ENCODE data around the gene RBP3. TPM values are rescaled to one million over a fixed set of nuclear protein-coding genes. Genes with fewer than 3 reads are reported as not detected.
A peak's percentile ranks its signal among the peaks of the same experiment; 100 is the strongest.

RBP3 gene
- total and polyA plus RNA-seq, 4 donors: not detected

- Histone ChIP-seq H3K4me1 (ENCODE audit: control insufficient read depth in 4 of 4, insufficient read depth in 4 of 4, low read length in 3 of 4) (peaks cover 0 to 10% (median 3%) of the 10 kb centered on the region in 4 donors), H3K27me3 (ENCODE audit: control insufficient read depth in 4 of 4, insufficient read depth in 4 of 4, low read length in 3 of 4) (no peaks in the 10 kb centered on the region), H3K27ac (ENCODE audit: low read depth in 1 of 2, low read length in 2 of 2) (no peak overlapping the region), H3K9me3 (ENCODE audit: control insufficient read depth in 4 of 4, low read length in 3 of 4) (no peaks in the 10 kb centered on the region), H3K4me3 (ENCODE audit: low read depth in 1 of 3, low read length in 3 of 3) (peak overlapping the region in 2 of 3 donors; percentile 12 to 84), H3K36me3 (ENCODE audit: control insufficient read depth in 4 of 4, insufficient read depth in 3 of 4, low read depth in 1 of 4, low read length in 3 of 4) (no peaks in the 10 kb centered on the region), H3K9ac (ENCODE audit: low read depth in 1 of 2, low read length in 2 of 2) (no peak overlapping the region)
- no peak for DNase-seq (ENCODE audit: low spot score)
- TF ChIP-seq FOXA2 (IDR thresholded peaks at IDR 0.05) (no peak), EGR1 (IDR thresholded peaks at IDR 0.05; ENCODE audit: low read depth in 2 of 2) (no peak), MAX (IDR thresholded peaks at IDR 0.05) (no peak), NR2F2 (IDR thresholded peaks at IDR 0.05) (no peak), RAD21 (IDR thresholded peaks at IDR 0.05) (no peak), ATF3 (IDR thresholded peaks at IDR 0.05) (no peak), SP1 (IDR thresholded peaks at IDR 0.05) (no peak), REST (IDR thresholded peaks at IDR 0.05) (no peak), TAF1 (conservative IDR thresholded peaks at IDR 0.05) (no peak), FOXA1 (IDR thresholded peaks at IDR 0.05) (no peak), CTCF (IDR thresholded peaks at IDR 0.05; ENCODE audit: low read depth, low read length, missing input control) (no peak), ZBTB33 (IDR thresholded peaks at IDR 0.05) (no peak), GABPA (IDR thresholded peaks at IDR 0.05 in 1 of 2, conservative IDR thresholded peaks at IDR 0.05 in 1 of 2) (no peak), YY1 (IDR thresholded peaks at IDR 0.05) (no peak), RXRA (IDR thresholded peaks at IDR 0.05) (no peak), HNF4A (conservative IDR thresholded peaks at IDR 0.05) (no peak)
- WGBS: 24% methylated on average over 9 of the region's 9 CpGs
Measured at GRCh38 chr10:47383261-47384147, 35.3 kb downstream of the RBP3 start.
